Lower lobe of right lung (tissue), 2 donors: Measurements from ENCODE around the gene LIN9. TPM values are rescaled to one million over a fixed set of nuclear protein-coding genes. Genes with fewer than 3 reads are reported as not detected.

ENCODE experiments used
- ATAC-seq, 2 donors: fragments of 200-7000 bp; cut with Tn5 transposase; one replicate each; pipeline ENCODE4 v1.9.1; 2020 to 2022; ENCODE audit warnings: mild to moderate bottlenecking in 2 of 2, moderate library complexity in 2 of 2
- DNase-seq: peaks from one replicate; pipeline ENCODE4 v3.0.0-alpha.2; 2020
- H3K27ac ChIP-seq: fragments of 200-600 bp; one replicate; pipeline ENCODE4 v1.8.0; 2022
- H3K27me3 ChIP-seq: fragments of 200-600 bp; one replicate; pipeline ENCODE4 v1.8.0; 2022; ENCODE audit warnings: low read depth
- H3K36me3 ChIP-seq: fragments of 200-600 bp; one replicate; pipeline ENCODE4 v1.8.0; 2022; ENCODE audit warnings: mild to moderate bottlenecking
- H3K4me1 ChIP-seq: fragments of 200-600 bp; one replicate; pipeline ENCODE4 v1.8.0; 2022
- H3K4me3 ChIP-seq: fragments of 200-600 bp; one replicate; pipeline ENCODE4 v1.8.0; 2022; ENCODE audit warnings: mild to moderate bottlenecking
- H3K9me3 ChIP-seq: fragments of 200-600 bp; one replicate; pipeline ENCODE4 v1.8.0; 2022
- CTCF ChIP-seq: fragments of 200-600 bp; IDR thresholded peaks from one replicate; pipeline ENCODE4 v1.8.0; 2022; ENCODE audit warnings: antibody characterized with exemption, mild to moderate bottlenecking
- intact Hi-C: fragments of 100-400 bp; cut with DNase I; formaldehyde crosslinking; loops from one replicate; pipeline ENCODE4 v1.11.0; 2022
- long read RNA-seq: library from polyadenylated mRNA; unstranded; transcript quantifications from one replicate; pipeline ENCODE4 v2.0.0, GENCODE V29; 2021
- total RNA-seq: library from RNA; stranded (reverse); fragmentation: NEBNext Ultra II Directional; extraction: Animal tissue kit (Norgen Biotek cat#: 25700); gene quantifications from one replicate; pipeline ENCODE4 v1.2.1, GENCODE V29; 2021
- donor health status: DM: no; HTN: yes; CAD: no; lungs with severe emphysema.

The LIN9 gene
- 3.5 TPM for total RNA-seq
- long read RNA-seq, partial matches to known transcripts, result 0 of 6 reads
- long read RNA-seq, other reads (novel, unspliced or antisense), result 2 of 6 reads

GRCh38 chr1:226308723-226309397 is at the start of gene LIN9:
LIN9 (minus strand) TSS chr1:226309164; CDS start chr1:226309139, 25 bp downstream.
- TF ChIP-seq CTCF, result peak; percentile 8
- ATAC-seq (peak; percentile 95), DNase-seq (peak; percentile 94)
- Histone ChIP-seq H3K27ac (peak within 1 kb of the TSS; percentile 80), H3K4me1 (peaks cover 18% of the 10 kb centered on the region), H3K9me3 (no peaks in the 10 kb centered on the region), H3K36me3 (no peaks in the 10 kb centered on the region), H3K27me3 (no peaks in the 10 kb centered on the region), H3K4me3 (peak within 1 kb of the TSS; percentile 95)
- intact Hi-C loops, result no loop called here

GRCh38 chr1:226357416-226357815 is 48.5 kb upstream of the LIN9 start:
- H3K9me3 ChIP-seq, result no peaks in the 10 kb centered on the region
- H3K36me3 ChIP-seq, result peaks cover 51% of the 10 kb centered on the region
- no peak for ATAC-seq
- no peak for TF ChIP-seq CTCF
- H3K27ac ChIP-seq, result no peak overlapping the region
- no peak overlapping the region for H3K4me3 ChIP-seq
- H3K4me1 ChIP-seq, result no peaks in the 10 kb centered on the region
- no peak for DNase-seq
- H3K27me3 ChIP-seq, result no peaks in the 10 kb centered on the region
- intact Hi-C loops, result no loop called here

GRCh38 chr1:226355669-226356551 is 46.9 kb upstream of the LIN9 start:
- DNase-seq (no peak), ATAC-seq (peak in 1 of 2 donors; percentile 44)
- Histone ChIP-seq H3K36me3 (peaks cover 36% of the 10 kb centered on the region), H3K27ac (no peak overlapping the region), H3K4me3 (no peak overlapping the region), H3K4me1 (no peaks in the 10 kb centered on the region), H3K9me3 (no peaks in the 10 kb centered on the region), H3K27me3 (no peaks in the 10 kb centered on the region)
- intact Hi-C loops, result no loop called here
- TF ChIP-seq CTCF, result no peak

GRCh38 chr1:226355016-226355415 is 46.1 kb upstream of the LIN9 start:
- no peaks in the 10 kb centered on the region for H3K27me3 ChIP-seq
- H3K4me3 ChIP-seq, result no peak overlapping the region
- no peak overlapping the region for H3K27ac ChIP-seq
- H3K36me3 ChIP-seq, result peaks cover 27% of the 10 kb centered on the region
- no peak for TF ChIP-seq CTCF
- no peaks in the 10 kb centered on the region for H3K9me3 ChIP-seq
- intact Hi-C loops, result no loop called here
- DNase-seq (no peak), ATAC-seq (no peak)
- no peaks in the 10 kb centered on the region for H3K4me1 ChIP-seq

- no peak for TF ChIP-seq CTCF
These were observed 44.9 kb upstream of the LIN9 start for GRCh38 chr1:226353698-226354525.

More at GRCh38 chr1:226353698-226354525, 44.9 kb upstream of the LIN9 start:
- Histone ChIP-seq H3K27ac (no peak overlapping the region), H3K9me3 (no peaks in the 10 kb centered on the region), H3K4me3 (no peak overlapping the region), H3K36me3 (peaks cover 16% of the 10 kb centered on the region), H3K4me1 (no peaks in the 10 kb centered on the region), H3K27me3 (no peaks in the 10 kb centered on the region)
- intact Hi-C loops, result no loop called here
- DNase-seq (no peak), ATAC-seq (no peak)
